Endothelial cell of hepatic sinusoid (primary cell): Measurements from ENCODE around the gene C2orf69.

Experiments used
- in situ Hi-C: cut with HindIII; loops from 2 replicates; pipeline ENCODE4 v1.10.0; 2017; ENCODE audit warnings: low sequenced_read_pairs

Gene C2orf69

DNA sequence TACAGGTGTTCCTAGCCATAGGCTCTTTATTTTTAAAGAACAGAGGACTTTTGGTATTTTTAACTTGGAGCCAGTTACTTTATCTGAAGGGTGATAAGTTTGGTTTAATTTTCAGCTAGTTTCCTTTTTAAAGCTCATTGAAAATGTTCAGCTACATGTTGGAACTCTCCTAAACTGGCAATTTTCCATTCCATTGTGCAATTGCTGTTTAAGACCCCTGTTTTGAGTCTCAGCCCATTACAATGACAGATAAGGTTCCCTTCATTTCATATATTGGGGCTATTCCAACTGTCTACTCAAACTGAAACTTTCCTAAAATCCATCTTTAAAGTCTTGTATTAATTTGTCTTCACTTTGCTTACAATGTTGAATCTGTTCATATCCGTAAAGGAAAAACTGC is 55.9 kb downstream of the C2orf69 start:
- in situ Hi-C loops: no loop called here

DNA sequence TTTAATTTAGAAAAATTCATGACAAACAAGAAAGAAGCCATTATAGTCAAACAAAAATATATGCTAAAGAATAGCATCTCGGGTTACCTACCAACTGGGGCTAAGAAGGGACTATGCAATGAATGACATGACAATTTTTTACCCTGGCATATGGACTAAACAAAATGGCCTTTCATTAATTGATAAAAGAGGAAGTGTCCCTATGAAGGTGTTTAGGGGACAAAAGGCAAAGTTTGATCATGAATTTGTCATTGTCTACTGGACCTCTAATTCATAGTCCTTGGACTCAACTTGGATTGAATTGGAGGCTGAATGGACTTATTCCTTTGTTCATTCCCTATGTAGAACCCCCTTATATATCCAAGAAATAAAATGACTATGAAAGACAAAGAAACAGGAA is 57.0 kb downstream of the C2orf69 start:
- in situ Hi-C loops: no loop called here

DNA sequence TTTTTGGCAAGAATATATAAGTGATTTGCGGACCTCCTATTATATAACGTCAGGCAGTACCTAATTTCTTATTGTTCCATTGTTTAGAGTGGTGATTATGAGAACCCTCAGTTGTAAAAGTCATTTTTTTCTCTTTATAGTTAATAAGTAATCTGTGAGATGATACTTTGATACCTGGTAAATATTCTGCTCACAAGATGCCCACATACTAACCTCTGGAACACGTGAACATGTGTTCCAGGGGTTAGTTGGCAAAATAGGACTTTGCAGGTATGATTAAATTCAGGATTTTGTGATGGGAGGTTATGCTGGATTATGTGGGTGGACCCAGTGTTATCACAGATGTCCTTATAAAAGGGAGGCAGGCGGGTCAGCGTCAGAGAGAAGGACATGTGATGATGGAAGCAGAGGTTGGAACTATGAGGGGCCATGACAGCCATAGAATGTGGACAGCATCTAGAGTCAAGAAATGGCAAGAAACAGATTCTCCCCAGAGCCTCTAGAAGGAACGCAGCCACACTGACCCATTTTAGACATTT is 61.1 kb downstream of the C2orf69 start:
- in situ Hi-C loops: no loop called here

DNA sequence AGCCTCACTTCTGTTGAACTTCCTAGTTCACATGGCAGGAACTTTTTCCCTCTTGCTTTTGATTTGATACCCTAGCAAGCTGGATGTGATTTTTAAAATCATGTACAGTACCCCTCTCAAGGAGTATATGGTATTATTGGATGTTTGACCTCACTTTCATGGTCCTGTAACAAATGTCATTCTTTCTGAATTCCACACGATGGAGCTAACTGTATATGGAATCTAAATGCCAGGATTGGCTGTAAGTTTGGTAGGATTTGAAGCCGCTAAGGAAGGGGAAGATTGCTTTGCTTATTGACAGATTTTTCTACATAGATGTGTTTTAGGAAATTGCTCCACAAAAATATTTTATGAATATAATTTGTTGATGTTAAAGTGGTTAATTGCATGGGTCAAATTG is 62.6 kb downstream of the C2orf69 start:
- in situ Hi-C loops: no loop called here

DNA sequence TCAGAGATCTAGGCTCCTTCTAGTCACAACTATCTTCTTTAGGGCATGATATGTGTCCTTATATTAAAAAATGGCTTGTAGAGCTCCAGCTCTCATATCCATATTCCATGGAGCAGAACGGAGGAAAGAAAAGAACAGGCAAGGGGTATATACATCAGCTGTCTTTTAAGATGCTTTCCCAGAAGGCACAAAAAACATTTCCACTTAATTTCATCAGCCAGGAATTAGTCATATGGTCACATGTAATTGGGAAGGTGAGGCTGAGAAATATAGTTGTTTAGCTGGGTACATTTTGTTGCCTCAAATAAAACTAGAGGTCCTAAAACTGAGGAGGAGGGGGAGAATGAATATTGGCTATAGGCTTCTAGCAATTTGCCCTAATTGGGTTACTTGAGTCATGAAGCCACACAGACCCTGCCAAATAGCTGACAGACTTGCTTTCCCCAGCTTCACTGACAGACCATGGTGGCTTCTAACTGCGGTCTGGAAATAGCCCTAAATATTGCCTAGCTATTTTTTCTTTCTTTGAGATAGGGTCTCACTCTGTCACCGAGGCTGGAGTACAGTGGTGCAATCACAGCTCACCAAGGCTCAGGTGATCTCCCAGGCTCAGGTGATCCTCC is 64.3 kb downstream of the C2orf69 start:
- in situ Hi-C loops: no loop called here
